BJ (cell line): ENCODE measurements around the gene NEGR1. TPM values are rescaled to one million over a fixed set of nuclear protein-coding genes. Genes with fewer than 3 reads are reported as not detected.
A peak's percentile ranks its signal among the peaks of the same experiment; 100 is the strongest.

Experiments
- CTCF ChIA-PET: fragments of 350-600 bp; formaldehyde crosslinking; extraction: SDS; loops from one replicate; lab custom pipeline; 2021; ENCODE audit warnings: antibody characterized with exemption, inconsistent platforms; lab: Yijun Ruan, JAX
- POLR2A ChIA-PET: fragments of 300-600 bp; sonication (Branson Sonifier 250); formaldehyde crosslinking; extraction: SDS; loops from one replicate; lab custom pipeline; 2021; ENCODE audit warnings: antibody characterized with exemption; lab: Charles Lee
- DNase-seq: peaks from one replicate; pipeline ENCODE4 v3.0.0-alpha.2; 2011; ENCODE audit warnings: low read depth
- H3K27me3 ChIP-seq: 2 replicates; pipeline ENCODE4 v1.6.0; 2011; ENCODE audit warnings: low read length; ENCODE audit not compliant: control insufficient read depth, insufficient read depth
- H3K36me3 ChIP-seq: 2 replicates; pipeline ENCODE4 v1.5.1; 2011; ENCODE audit warnings: low read length; ENCODE audit not compliant: control insufficient read depth, insufficient read depth
- H3K4me3 ChIP-seq: 2 replicates; pipeline ENCODE4 v1.5.1; 2011; ENCODE audit warnings: low read depth, mild to moderate bottlenecking, control low read depth, low read length
- polyA minus RNA-seq: library from RNA; depleted of rRNA, polyadenylated mRNA; stranded (reverse); fragments of >200 nt; gene quantifications from 2 replicates; pipeline ENCODE4 v1.2.3, GENCODE V29; 2011; rRNA and poly(A)+ RNA removed
- polyA plus RNA-seq: library from polyadenylated mRNA; depleted of rRNA; stranded (reverse); fragments of >200 nt; gene quantifications from 2 replicates; pipeline ENCODE4 v1.2.3, GENCODE V29; 2011; rRNA removed
- TF ChIP-seq, protein P1 (sequence below): IDR thresholded peaks from 2 replicates; pipeline ENCODE4 v1.5.1; 2011; ENCODE audit warnings: low read depth, mild to moderate bottlenecking, control low read depth, inconsistent platforms, low read length, moderate library complexity; ENCODE audit not compliant: insufficient read depth

NEGR1 gene
- polyA plus RNA-seq = 15.4 and 30.6 TPM in 2 replicates
- 25.0 and 27.0 TPM in 2 replicates for polyA minus RNA-seq

DNA sequence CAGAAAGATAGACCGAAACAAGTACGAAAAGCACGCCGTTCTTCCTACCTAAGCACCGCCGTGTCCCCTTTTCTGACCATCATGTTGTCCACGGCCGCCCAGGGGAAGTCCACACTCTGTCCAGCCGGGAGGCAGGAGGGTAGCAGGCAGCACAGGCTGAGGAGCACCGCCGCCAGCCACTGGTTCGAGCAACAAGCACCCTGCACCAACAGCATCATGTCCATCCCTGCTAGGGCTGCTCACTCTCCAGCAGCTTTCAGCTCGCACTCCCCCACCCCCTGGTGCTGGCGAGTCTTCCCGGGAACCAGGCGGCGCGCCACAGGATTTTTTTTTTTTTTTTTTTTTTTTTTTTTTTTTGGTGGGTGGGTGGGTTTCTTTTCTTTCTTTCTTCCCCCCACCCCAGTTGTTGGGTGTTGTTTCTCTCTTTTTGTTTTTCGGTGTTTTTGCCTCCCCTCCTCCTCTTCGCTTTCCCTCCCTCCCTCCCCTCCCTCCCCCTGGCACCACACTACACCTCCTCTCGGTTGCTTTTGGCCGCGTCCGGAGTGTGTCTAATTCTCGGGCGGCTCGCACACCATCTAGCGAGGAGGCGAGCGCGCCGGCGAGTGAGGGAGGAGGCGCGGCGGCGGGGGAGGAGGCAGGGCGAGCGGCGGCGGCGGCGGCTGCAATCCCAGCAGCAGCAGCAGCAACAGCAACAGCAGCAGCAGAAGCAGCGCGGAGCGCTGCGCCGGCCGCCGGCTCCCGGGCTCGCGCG, at the start of gene NEGR1:
TSS of gene NEGR1 (minus strand) at position 269 of the 751 bp plus-strand sequence.
- CTCF ChIA-PET = interaction anchor here (2.0 kb wide), 1 partner anchor 95 kb away, joined by 4 read pairs; no protein-coding TSS in a partner anchor
- H3K27me3 ChIP-seq = no peaks in the 10 kb centered on the region
- H3K36me3 ChIP-seq = no peaks in the 10 kb centered on the region
- POLR2A ChIA-PET = interaction anchor here (0.7 kb wide), 1 partner anchor 244 kb away, joined by 20 read pairs; no protein-coding TSS in a partner anchor
- H3K4me3 ChIP-seq = peak within 1 kb of the TSS; percentile 66
- TF ChIP-seq, protein P1, sequence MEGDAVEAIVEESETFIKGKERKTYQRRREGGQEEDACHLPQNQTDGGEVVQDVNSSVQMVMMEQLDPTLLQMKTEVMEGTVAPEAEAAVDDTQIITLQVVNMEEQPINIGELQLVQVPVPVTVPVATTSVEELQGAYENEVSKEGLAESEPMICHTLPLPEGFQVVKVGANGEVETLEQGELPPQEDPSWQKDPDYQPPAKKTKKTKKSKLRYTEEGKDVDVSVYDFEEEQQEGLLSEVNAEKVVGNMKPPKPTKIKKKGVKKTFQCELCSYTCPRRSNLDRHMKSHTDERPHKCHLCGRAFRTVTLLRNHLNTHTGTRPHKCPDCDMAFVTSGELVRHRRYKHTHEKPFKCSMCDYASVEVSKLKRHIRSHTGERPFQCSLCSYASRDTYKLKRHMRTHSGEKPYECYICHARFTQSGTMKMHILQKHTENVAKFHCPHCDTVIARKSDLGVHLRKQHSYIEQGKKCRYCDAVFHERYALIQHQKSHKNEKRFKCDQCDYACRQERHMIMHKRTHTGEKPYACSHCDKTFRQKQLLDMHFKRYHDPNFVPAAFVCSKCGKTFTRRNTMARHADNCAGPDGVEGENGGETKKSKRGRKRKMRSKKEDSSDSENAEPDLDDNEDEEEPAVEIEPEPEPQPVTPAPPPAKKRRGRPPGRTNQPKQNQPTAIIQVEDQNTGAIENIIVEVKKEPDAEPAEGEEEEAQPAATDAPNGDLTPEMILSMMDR = peak; percentile 22
- DNase-seq = peak; percentile 54

DNA sequence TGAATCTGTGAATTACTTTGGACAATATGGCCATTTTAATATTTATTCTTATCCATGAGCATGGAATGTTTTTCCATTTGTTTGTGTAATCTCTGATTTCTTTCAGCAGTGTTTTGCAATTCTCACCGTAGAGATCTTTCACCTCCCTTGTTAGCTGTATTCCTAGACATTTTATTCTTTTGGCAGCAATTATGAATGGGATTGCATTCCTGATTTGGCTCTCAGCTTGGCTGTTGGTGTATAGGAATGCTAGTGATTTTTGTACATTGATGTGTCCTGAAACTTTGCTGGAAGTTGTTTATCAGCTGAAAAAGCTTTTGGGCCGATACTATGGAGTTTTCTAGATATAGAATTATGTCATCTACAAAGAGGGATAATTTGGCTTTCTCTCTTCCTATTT, 44.2 kb upstream of the NEGR1 start:
- ChIA-PET CTCF (interaction anchor here (0.6 to 0.7 kb wide), 2 partner anchors 20 to 68 kb away, joined by 3 to 4 read pairs; no protein-coding TSS in a partner anchor), POLR2A (no interaction called here)
- TF ChIP-seq, protein P1 = no peak
- no peak overlapping the region for H3K4me3 ChIP-seq
- DNase-seq = no peak
- no peaks in the 10 kb centered on the region for H3K36me3 ChIP-seq
- no peaks in the 10 kb centered on the region for H3K27me3 ChIP-seq

DNA sequence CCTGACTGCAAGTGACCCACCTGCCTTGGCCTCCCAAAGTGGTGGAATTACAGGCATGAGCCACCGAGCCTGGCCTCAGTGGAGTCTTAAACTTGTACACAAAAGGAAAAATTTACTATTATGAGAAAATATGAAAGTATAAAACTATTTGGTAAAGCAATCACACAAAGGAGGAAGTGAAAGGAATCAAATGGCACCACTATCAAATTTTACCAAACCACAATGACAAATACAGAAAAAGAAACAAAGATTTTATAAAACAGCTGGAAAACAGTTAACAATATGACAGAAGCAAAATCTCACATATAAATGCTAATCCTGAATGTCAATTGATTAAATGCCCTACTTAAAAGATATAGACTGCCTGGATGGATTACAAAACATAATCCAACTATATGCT, 42.1 kb upstream of the NEGR1 start:
- CTCF ChIA-PET = no interaction called here
- no peak for DNase-seq

DNA sequence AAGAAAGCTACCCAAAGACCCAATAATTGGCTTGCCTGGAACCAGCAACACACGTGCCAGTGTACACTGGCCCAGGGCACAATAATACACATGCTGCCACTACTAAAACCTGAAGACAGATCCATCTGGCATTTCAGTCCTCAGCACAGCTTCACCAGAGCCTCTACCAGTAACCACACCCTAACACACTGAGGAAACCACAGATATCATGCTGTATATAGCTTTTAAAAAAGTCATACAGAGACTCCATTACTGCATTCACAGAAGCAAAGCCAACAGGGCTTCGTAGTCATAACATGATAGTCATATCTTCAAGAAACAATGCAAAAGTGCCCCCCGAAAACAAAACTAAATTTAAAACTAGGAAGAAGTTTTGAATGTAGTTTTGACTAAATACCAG, 40.6 kb upstream of the NEGR1 start:
- ChIA-PET CTCF (no interaction called here), POLR2A (no interaction called here)
- DNase-seq = no peak
- TF ChIP-seq, protein P1 = no peak
- Histone ChIP-seq H3K4me3 (no peak overlapping the region), H3K27me3 (no peaks in the 10 kb centered on the region), H3K36me3 (no peaks in the 10 kb centered on the region)

More for the DNA sequence above, 42.1 kb upstream of the NEGR1 start:
- Histone ChIP-seq H3K4me3 (no peak overlapping the region), H3K27me3 (no peaks in the 10 kb centered on the region), H3K36me3 (no peaks in the 10 kb centered on the region)
- TF ChIP-seq, protein P1 = no peak
- POLR2A ChIA-PET = no interaction called here

DNA sequence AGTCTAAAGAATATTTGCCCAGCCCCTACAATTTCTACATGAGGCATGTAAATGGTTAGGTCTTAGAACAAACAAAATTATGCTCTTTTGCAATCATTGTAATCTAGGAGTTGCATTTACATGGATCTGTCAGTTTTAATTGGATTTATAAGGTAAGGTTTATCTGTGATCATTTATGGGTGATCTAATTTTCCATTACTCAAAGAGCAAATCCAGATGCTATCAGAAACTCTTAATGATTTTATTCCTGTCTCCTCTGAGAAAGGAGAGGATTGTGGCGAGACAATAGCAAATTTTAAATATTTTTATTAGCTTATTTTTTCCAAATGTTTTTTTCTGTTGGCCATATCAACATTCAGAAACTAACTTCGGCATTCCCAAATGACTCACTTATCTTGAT, 14.2 kb upstream of the NEGR1 start:
- Histone ChIP-seq H3K27me3 (no peaks in the 10 kb centered on the region), H3K4me3 (no peak overlapping the region), H3K36me3 (no peaks in the 10 kb centered on the region)
- no peak for DNase-seq
- ChIA-PET POLR2A (no interaction called here), CTCF (no interaction called here)
- TF ChIP-seq, protein P1 = no peak
